Activated B cell treated with CpG ODN at 0.5 μM for 24 hours (primary cell): ENCODE data around the gene DYNC1I1. TPM values are rescaled to one million over a fixed set of nuclear protein-coding genes. Genes with fewer than 3 reads are reported as not detected.

Experiments used
- ATAC-seq: fragments of 200-7000 bp; cut with Tn5 transposase; one replicate; pipeline ENCODE4 v1.10.0; 2021; ENCODE audit warnings: low read depth, mild to moderate bottlenecking, moderate library complexity
- CTCF ChIA-PET: fragments of 350-600 bp; sonication (Branson Sonifier 250); formaldehyde crosslinking; loops from one replicate; lab custom pipeline; 2021; ENCODE audit warnings: antibody characterized with exemption; lab: Charles Lee
- POLR2A ChIA-PET: fragments of 350-600 bp; sonication (Branson Sonifier 250); formaldehyde crosslinking; loops from one replicate; lab custom pipeline; 2021; ENCODE audit warnings: antibody characterized with exemption; lab: Charles Lee
- DNase-seq: peaks from one replicate; pipeline ENCODE4 v3.0.0; 2022
- H3K27ac Mint-ChIP-seq: one replicate; pipeline ENCODE4 v1.8.0; 2020; ENCODE audit warnings: mixed read lengths
- H3K27me3 Mint-ChIP-seq: one replicate; pipeline ENCODE4 v1.8.0; 2021; ENCODE audit warnings: mixed read lengths
- H3K36me3 Mint-ChIP-seq: one replicate; pipeline ENCODE4 v1.8.0; 2021; ENCODE audit warnings: low read depth, mixed read lengths
- H3K4me1 Mint-ChIP-seq: one replicate; pipeline ENCODE4 v1.8.0; 2021; ENCODE audit warnings: mixed read lengths
- H3K4me3 Mint-ChIP-seq: one replicate; pipeline ENCODE4 v1.8.0; 2020; ENCODE audit warnings: mild to moderate bottlenecking, mixed read lengths
- H3K9me3 Mint-ChIP-seq: one replicate; pipeline ENCODE4 v1.8.0; 2020; ENCODE audit warnings: mixed read lengths
- intact Hi-C: fragments of 100-400 bp; cut with micrococcal nuclease; formaldehyde crosslinking; loops from one replicate; pipeline ENCODE4 v1.15.1; 2024
- total RNA-seq: library from RNA; stranded (reverse); gene quantifications from 2 replicates; pipeline ENCODE4 v1.2.3, GENCODE V29; 2022
- TF ChIP-seq, protein P1 (sequence below): fragments of 200-600 bp; IDR thresholded peaks from one replicate; pipeline ENCODE4 v1.8.0; 2022; ENCODE audit warnings: antibody characterized with exemption, mild to moderate bottlenecking

Gene DYNC1I1
- total RNA-seq, 1 donor from 2014 or later = not detected

DNA sequence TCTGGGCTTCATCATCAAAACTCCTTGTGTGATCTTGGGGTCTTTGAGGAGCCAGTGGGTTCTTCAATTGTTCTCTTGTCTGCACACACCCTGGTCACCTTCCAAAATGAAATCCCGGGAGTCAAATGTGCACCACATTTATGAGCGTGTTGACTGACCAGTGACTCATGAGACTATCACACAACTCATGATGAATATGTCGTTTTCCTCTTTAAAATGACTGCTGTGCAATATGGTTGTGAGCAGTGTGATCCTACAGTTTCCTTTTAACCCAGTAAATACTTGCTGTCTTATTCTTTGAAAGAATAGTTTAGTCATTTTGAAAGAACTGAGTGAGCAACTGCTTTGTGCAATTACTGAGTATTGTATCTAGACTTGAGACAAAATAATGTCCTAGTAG is 149.2 kb downstream of the DYNC1I1 start:
- POLR2A ChIA-PET = no interaction called here

DNA sequence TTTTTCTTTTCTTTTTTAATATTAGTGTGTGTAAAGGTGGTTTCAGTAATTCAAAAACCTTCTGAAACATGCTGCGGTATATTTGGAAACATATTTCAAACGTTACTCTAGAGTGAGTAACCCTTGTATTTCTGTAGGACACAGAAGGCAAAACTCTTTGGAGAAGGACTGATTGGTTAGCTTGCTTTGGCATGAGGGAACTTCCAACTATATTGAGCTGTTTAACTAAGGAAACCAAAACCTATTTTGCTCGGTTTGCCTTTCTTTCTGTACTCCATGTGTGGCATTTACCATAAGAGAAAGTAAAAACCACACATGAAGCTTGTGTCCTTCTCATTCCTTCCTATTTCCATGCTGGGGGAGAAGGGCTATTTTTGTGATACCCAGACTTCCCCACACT is 149.8 kb downstream of the DYNC1I1 start:
- TF ChIP-seq, protein P1, sequence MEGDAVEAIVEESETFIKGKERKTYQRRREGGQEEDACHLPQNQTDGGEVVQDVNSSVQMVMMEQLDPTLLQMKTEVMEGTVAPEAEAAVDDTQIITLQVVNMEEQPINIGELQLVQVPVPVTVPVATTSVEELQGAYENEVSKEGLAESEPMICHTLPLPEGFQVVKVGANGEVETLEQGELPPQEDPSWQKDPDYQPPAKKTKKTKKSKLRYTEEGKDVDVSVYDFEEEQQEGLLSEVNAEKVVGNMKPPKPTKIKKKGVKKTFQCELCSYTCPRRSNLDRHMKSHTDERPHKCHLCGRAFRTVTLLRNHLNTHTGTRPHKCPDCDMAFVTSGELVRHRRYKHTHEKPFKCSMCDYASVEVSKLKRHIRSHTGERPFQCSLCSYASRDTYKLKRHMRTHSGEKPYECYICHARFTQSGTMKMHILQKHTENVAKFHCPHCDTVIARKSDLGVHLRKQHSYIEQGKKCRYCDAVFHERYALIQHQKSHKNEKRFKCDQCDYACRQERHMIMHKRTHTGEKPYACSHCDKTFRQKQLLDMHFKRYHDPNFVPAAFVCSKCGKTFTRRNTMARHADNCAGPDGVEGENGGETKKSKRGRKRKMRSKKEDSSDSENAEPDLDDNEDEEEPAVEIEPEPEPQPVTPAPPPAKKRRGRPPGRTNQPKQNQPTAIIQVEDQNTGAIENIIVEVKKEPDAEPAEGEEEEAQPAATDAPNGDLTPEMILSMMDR = no peak
- H3K27me3 Mint-ChIP-seq = peaks cover 5% of the 10 kb centered on the region
- no peaks in the 10 kb centered on the region for H3K4me1 Mint-ChIP-seq
- ATAC-seq = no peak
- no peaks in the 10 kb centered on the region for H3K36me3 Mint-ChIP-seq
- POLR2A ChIA-PET = no interaction called here
- no peak for DNase-seq
- CTCF ChIA-PET = interaction anchor here (0.7 kb wide), 1 partner anchor 1290 kb away, joined by 3 read pairs; no protein-coding TSS in a partner anchor
- intact Hi-C loops = no loop called here
- H3K27ac Mint-ChIP-seq = no peak overlapping the region
- H3K4me3 Mint-ChIP-seq = no peak overlapping the region
- H3K9me3 Mint-ChIP-seq = no peaks in the 10 kb centered on the region

More for the DNA sequence above, 149.2 kb downstream of the DYNC1I1 start:
- Mint-ChIP-seq H3K9me3 (no peaks in the 10 kb centered on the region), H3K36me3 (no peaks in the 10 kb centered on the region), H3K27ac (no peak overlapping the region), H3K4me1 (no peaks in the 10 kb centered on the region), H3K27me3 (peaks cover 7% of the 10 kb centered on the region), H3K4me3 (no peak overlapping the region)
- intact Hi-C loops = no loop called here
- TF ChIP-seq, protein P1 = no peak
- ATAC-seq (no peak), DNase-seq (no peak)
- CTCF ChIA-PET = no interaction called here

DNA sequence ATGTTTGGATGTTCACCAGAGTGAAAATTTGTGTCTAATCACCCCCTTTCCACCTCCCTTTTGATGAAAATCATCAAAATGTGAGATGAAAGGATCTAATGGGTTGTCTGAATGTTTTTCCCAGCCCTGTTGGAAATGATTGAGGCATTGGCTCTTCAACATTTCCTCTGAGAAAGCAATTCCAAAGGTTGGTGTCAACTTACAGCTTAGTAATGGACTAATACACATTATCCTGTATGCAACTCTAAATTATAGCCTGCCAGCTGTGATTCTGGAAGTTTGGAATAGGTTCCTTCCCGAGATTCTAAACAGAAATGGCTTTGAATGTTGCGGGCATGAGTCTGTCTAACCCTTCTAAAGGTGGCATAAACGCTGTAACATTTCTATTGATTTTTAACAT is 152.9 kb downstream of the DYNC1I1 start:
- CTCF ChIA-PET = no interaction called here
- no peak overlapping the region for H3K4me3 Mint-ChIP-seq
- TF ChIP-seq, protein P1 = no peak
- no peak overlapping the region for H3K27ac Mint-ChIP-seq
- POLR2A ChIA-PET = no interaction called here
- no peaks in the 10 kb centered on the region for H3K4me1 Mint-ChIP-seq
- ATAC-seq = no peak
- intact Hi-C loops = no loop called here
- peaks cover 5% of the 10 kb centered on the region for H3K27me3 Mint-ChIP-seq
- no peaks in the 10 kb centered on the region for H3K9me3 Mint-ChIP-seq
- no peaks in the 10 kb centered on the region for H3K36me3 Mint-ChIP-seq
- DNase-seq = no peak

DNA sequence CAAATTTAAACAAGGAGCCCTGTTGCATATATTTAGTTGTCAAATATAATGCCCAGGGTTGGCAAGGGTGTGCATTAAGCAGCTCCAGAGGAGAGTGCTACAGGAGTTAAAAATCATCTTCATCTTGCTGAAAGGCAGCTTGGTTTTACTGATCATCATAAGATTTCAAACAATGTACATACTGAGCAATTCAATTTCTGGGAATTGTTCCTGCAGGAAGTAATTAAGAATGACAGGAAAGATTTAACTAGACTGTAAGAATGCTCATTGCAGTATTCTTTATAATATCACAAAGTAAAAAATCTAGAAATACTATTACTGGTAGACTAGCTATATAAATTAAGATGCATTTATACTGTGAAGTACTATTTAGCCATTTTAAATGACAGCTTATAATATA is 153.6 kb downstream of the DYNC1I1 start:
- intact Hi-C loops = no loop called here
- TF ChIP-seq, protein P1 = no peak
- no peaks in the 10 kb centered on the region for H3K36me3 Mint-ChIP-seq
- no peaks in the 10 kb centered on the region for H3K4me1 Mint-ChIP-seq
- H3K27me3 Mint-ChIP-seq = peaks cover 5% of the 10 kb centered on the region
- ChIA-PET POLR2A (no interaction called here), CTCF (interaction anchor here (0.7 kb wide), 1 partner anchor 11 kb away, joined by 3 read pairs; no protein-coding TSS in a partner anchor)
- DNase-seq (no peak), ATAC-seq (no peak)
- no peaks in the 10 kb centered on the region for H3K9me3 Mint-ChIP-seq
- H3K27ac Mint-ChIP-seq = no peak overlapping the region
- H3K4me3 Mint-ChIP-seq = no peak overlapping the region

DNA sequence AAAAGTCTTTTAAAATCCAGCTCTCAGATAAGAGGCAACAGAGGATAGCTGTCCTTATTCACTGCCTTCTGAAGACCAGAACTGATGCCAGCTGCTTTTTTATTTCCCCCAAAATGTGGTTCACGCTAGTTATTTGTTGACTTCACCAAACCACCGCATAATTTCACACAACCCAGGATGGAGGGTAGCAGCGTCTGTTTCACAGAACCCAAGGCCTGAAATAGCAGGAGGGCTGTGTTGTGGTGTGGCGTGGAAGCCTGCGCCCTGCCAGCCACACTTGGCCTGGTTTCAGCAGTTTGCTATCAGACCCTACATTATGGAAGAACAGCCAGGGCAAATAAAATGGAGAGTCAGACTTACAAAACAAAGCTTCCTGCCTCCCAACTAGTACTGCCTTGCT is 155.4 kb downstream of the DYNC1I1 start:
- intact Hi-C loops = no loop called here
- H3K4me3 Mint-ChIP-seq = no peak overlapping the region
- H3K36me3 Mint-ChIP-seq = no peaks in the 10 kb centered on the region
- ATAC-seq (no peak), DNase-seq (no peak)
- H3K27ac Mint-ChIP-seq = no peak overlapping the region
- POLR2A ChIA-PET = no interaction called here
- no peaks in the 10 kb centered on the region for H3K9me3 Mint-ChIP-seq
- CTCF ChIA-PET = no interaction called here
- H3K4me1 Mint-ChIP-seq = no peaks in the 10 kb centered on the region
- H3K27me3 Mint-ChIP-seq = peaks cover 5% of the 10 kb centered on the region
- TF ChIP-seq, protein P1 = no peak
